ENCODE measurements around the gene LYL1.
A peak's percentile ranks its signal among the peaks of the same experiment; 100 is the strongest.

The LYL1 gene

GRCh38 chr19:13120031-13120430 is 17.4 kb upstream of the LYL1 start:
- peak overlapping the region; percentile 3 for H3K4me3 ChIP-seq (ENCODE audit: control insufficient read depth, low read depth, low read length)
- no peak for TF ChIP-seq CTCF (conservative IDR thresholded peaks at IDR 0.05; ENCODE audit: control insufficient read depth, insufficient read depth, low read depth, low read length)
- DNase-seq (ENCODE audit: low read depth) = no peak

- H3K4me3 ChIP-seq (ENCODE audit: control insufficient read depth, low read depth, low read length) = peak overlapping the region; percentile 79
- no peak for TF ChIP-seq CTCF (conservative IDR thresholded peaks at IDR 0.05; ENCODE audit: control insufficient read depth, insufficient read depth, low read depth, low read length)
- peak; percentile 60 for DNase-seq (ENCODE audit: low read depth)
Observed at GRCh38 chr19:13119627-13120026, 17.0 kb upstream of the LYL1 start.

GRCh38 chr19:13118424-13119193 is 16.0 kb upstream of the LYL1 start:
- TF ChIP-seq CTCF (conservative IDR thresholded peaks at IDR 0.05; ENCODE audit: control insufficient read depth, insufficient read depth, low read depth, low read length) = no peak
- peak; percentile 27 for DNase-seq (ENCODE audit: low read depth)

GRCh38 chr19:13117772-13118423 is 15.2 kb upstream of the LYL1 start, which contains the start of gene NACC1:
TSS of gene NACC1 (plus strand) at chr19:13118264. CDS start at chr19:13135208, 16,944 bp downstream.
- peak; percentile 82 for DNase-seq (ENCODE audit: low read depth)
- TF ChIP-seq CTCF (conservative IDR thresholded peaks at IDR 0.05; ENCODE audit: control insufficient read depth, insufficient read depth, low read depth, low read length) = no peak
- H3K4me3 ChIP-seq (ENCODE audit: control insufficient read depth, low read depth, low read length) = peak within 1 kb of the TSS; percentile 98

More at GRCh38 chr19:13118424-13119193, 16.0 kb upstream of the LYL1 start:
- H3K4me3 ChIP-seq (ENCODE audit: control insufficient read depth, low read depth, low read length) = peak overlapping the region; percentile 79

GRCh38 chr19:13117176-13117771 is 14.6 kb upstream of the LYL1 start:
- no peak for TF ChIP-seq CTCF (conservative IDR thresholded peaks at IDR 0.05; ENCODE audit: control insufficient read depth, insufficient read depth, low read depth, low read length)
- peak overlapping the region; percentile 98 for H3K4me3 ChIP-seq (ENCODE audit: control insufficient read depth, low read depth, low read length)
- no peak for DNase-seq (ENCODE audit: low read depth)

GRCh38 chr19:13116282-13117175 is 13.9 kb upstream of the LYL1 start, which contains the start of gene TRMT1:
TSS of gene TRMT1 (minus strand) at chr19:13116740. CDS start at chr19:13116399, 341 bp downstream.
- TF ChIP-seq CTCF (conservative IDR thresholded peaks at IDR 0.05; ENCODE audit: control insufficient read depth, insufficient read depth, low read depth, low read length) = no peak
- peak within 1 kb of the TSS; percentile 98 for H3K4me3 ChIP-seq (ENCODE audit: control insufficient read depth, low read depth, low read length)
- peak; percentile 92 for DNase-seq (ENCODE audit: low read depth)
